Hepatocyte (in vitro differentiated cells): ENCODE measurements around the gene CCDC93. TPM values are rescaled to one million over a fixed set of nuclear protein-coding genes. Genes with fewer than 3 reads are reported as not detected.

Experiments used
- DNase-seq: peaks from one replicate; pipeline ENCODE4 v3.0.0-alpha.2; 2016; ENCODE audit warnings: low spot score
- H2AFZ ChIP-seq: fragments of 200-600 bp; sonication (generic); 2 replicates; pipeline ENCODE4 v1.6.0; 2016; ENCODE audit warnings: antibody characterized with exemption, mild to moderate bottlenecking
- H3K27ac ChIP-seq: fragments of 200-600 bp; sonication (generic); 2 replicates; pipeline ENCODE4 v1.5.1; 2016; ENCODE audit warnings: mild to moderate bottlenecking
- H3K27me3 ChIP-seq: fragments of 200-600 bp; sonication (generic); 2 replicates; pipeline ENCODE4 v1.6.1; 2016
- H3K36me3 ChIP-seq: fragments of 200-600 bp; sonication (generic); replicated peaks from 2 replicates; pipeline ENCODE4 v1.5.1; 2016; ENCODE audit warnings: low read depth; ENCODE audit not compliant: insufficient read depth
- H3K4me1 ChIP-seq: fragments of 200-600 bp; sonication (generic); 2 replicates; pipeline ENCODE4 v1.5.1; 2016; ENCODE audit warnings: mild to moderate bottlenecking, moderate library complexity; ENCODE audit not compliant: insufficient read depth
- H3K4me2 ChIP-seq: fragments of 200-600 bp; sonication (generic); 2 replicates; pipeline ENCODE4 v1.6.0; 2016
- H3K4me3 ChIP-seq: fragments of 200-600 bp; sonication (generic); 2 replicates; pipeline ENCODE4 v1.5.1; 2016; ENCODE audit warnings: mild to moderate bottlenecking
- H3K79me2 ChIP-seq: fragments of 200-600 bp; sonication (generic); 2 replicates; pipeline ENCODE4 v1.6.0; 2017; ENCODE audit warnings: mild to moderate bottlenecking
- H3K9me2 ChIP-seq: fragments of 200-600 bp; sonication (generic); replicated peaks from 2 replicates; pipeline ENCODE4 v1.6.0; 2017; ENCODE audit warnings: mild to moderate bottlenecking; ENCODE audit not compliant: insufficient read depth
- H3K9me3 ChIP-seq: fragments of 200-600 bp; sonication (generic); 2 replicates; pipeline ENCODE4 v1.5.1; 2016; ENCODE audit warnings: low read depth, mild to moderate bottlenecking
- H4K20me1 ChIP-seq: fragments of 200-600 bp; sonication (generic); 2 replicates; pipeline ENCODE4 v1.6.0; 2016; ENCODE audit warnings: mild to moderate bottlenecking; ENCODE audit not compliant: insufficient read depth, poor library complexity, severe bottlenecking
- EZH2 ChIP-seq: fragments of 200-600 bp; sonication (generic); IDR thresholded peaks from 2 replicates; pipeline ENCODE4 v1.6.1; 2016; ENCODE audit warnings: antibody characterized with exemption, mild to moderate bottlenecking, borderline replicate concordance
- EZH2phosphoT487 ChIP-seq: fragments of 200-600 bp; sonication (generic); IDR thresholded peaks from one replicate; pipeline ENCODE4 v1.6.1; 2018; ENCODE audit warnings: antibody characterized with exemption, mild to moderate bottlenecking, low read depth, moderate library complexity; ENCODE audit not compliant: unreplicated experiment, severe bottlenecking
- WGBS: methylation state at CpG from one replicate; pipeline ENCODE4 v1.1.6; 2016; ENCODE audit warnings: low lambda C conversion rate; ENCODE audit errors: missing lambda C conversion rate; 5-methylcytosine and 5-hydroxymethylcytosine counted together
- polyA plus RNA-seq: library from polyadenylated mRNA; unstranded; fragments of >200 nt; fragmentation: Nextera tagmentation; extraction: Ambion mirVana; gene quantifications from 2 replicates; pipeline ENCODE4 v1.2.1, GENCODE V29; 2016
- total RNA-seq: library from RNA; depleted of rRNA; stranded (reverse); fragments of >200 nt; gene quantifications from 2 replicates; pipeline ENCODE4 v1.2.3, GENCODE V29; 2014
- TF ChIP-seq, protein P1 (sequence below): fragments of 200-600 bp; sonication (generic); IDR thresholded peaks from 2 replicates; pipeline ENCODE4 v1.5.1; 2016; ENCODE audit warnings: antibody characterized with exemption, mild to moderate bottlenecking; ENCODE audit not compliant: poor library complexity

Gene CCDC93
- total and polyA plus RNA-seq, 2 experiments from 2014 or later = 13.2 to 37.4 TPM

DNA sequence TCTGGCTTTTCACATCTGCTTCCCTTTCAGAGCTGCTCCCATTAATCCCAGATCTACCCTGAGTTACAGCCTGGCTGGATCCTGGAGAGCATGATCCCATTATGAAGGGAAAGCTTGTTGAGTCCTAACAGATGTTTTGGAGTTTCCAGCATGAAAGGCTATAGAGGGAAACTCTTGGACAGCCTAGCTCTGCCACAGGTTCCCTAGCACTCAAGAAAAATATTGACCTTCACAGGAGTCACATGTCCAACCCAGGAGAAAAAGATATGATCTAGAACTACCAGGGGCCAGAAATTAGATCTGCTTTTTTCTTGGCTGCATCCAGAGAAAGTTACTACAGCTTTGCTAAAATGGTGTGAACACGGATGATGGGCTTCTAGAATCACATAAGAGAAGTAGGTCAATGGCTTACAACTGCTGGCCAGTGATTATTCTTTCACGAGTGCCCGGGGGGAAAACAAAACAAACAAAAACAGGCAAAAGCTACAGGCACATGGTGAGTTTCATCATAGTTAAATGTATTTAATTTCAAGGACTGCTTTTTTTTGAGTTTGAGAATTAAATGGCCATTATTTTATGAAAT lies 15.9 kb downstream of the CCDC93 start:
- Histone ChIP-seq H3K27me3 (no peaks in the 10 kb centered on the region), H3K4me2 (no peak overlapping the region), H3K9me3 (no peaks in the 10 kb centered on the region), H3K4me3 (no peak overlapping the region), H3K9me2 (no peaks in the 10 kb centered on the region), H3K27ac (no peak overlapping the region), H3K79me2 (no peaks in the 10 kb centered on the region), H3K36me3 (no peaks in the 10 kb centered on the region), H2AFZ (no peak overlapping the region), H3K4me1 (no peaks in the 10 kb centered on the region), H4K20me1 (no peaks in the 10 kb centered on the region)
- TF ChIP-seq EZH2 = no peak
- TF ChIP-seq EZH2phosphoT487 = no peak
- TF ChIP-seq, protein P1, sequence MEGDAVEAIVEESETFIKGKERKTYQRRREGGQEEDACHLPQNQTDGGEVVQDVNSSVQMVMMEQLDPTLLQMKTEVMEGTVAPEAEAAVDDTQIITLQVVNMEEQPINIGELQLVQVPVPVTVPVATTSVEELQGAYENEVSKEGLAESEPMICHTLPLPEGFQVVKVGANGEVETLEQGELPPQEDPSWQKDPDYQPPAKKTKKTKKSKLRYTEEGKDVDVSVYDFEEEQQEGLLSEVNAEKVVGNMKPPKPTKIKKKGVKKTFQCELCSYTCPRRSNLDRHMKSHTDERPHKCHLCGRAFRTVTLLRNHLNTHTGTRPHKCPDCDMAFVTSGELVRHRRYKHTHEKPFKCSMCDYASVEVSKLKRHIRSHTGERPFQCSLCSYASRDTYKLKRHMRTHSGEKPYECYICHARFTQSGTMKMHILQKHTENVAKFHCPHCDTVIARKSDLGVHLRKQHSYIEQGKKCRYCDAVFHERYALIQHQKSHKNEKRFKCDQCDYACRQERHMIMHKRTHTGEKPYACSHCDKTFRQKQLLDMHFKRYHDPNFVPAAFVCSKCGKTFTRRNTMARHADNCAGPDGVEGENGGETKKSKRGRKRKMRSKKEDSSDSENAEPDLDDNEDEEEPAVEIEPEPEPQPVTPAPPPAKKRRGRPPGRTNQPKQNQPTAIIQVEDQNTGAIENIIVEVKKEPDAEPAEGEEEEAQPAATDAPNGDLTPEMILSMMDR = no peak
- 92% methylated on average over 3 of the region's 3 CpGs for WGBS
- no peak for DNase-seq

DNA sequence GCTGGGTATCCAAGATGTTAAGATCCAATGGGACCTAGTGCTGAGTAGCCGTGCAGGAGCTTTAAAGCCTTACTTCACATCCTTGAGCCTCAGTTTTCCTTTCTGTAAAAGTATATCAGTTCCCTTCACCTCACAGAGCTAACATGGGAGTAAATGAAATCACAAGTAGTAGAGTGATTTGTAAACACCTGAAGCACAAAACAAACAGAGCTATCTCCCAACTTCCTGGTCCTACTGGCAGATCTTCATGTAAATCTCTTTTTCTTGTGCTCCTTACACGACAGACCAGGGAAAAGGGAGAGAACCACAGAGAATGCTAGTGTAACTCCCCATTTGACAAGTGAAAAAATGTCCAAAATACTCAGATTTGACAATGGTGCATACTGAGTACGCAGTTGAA lies 17.3 kb downstream of the CCDC93 start:
- Histone ChIP-seq H3K36me3 (no peaks in the 10 kb centered on the region), H3K9me2 (no peaks in the 10 kb centered on the region), H4K20me1 (no peaks in the 10 kb centered on the region), H3K27me3 (no peaks in the 10 kb centered on the region), H3K4me1 (no peaks in the 10 kb centered on the region), H3K27ac (no peak overlapping the region), H2AFZ (no peak overlapping the region), H3K79me2 (no peaks in the 10 kb centered on the region), H3K4me2 (no peak overlapping the region), H3K9me3 (no peaks in the 10 kb centered on the region), H3K4me3 (no peak overlapping the region)
- no peak for TF ChIP-seq EZH2phosphoT487
- no peak for TF ChIP-seq EZH2
- TF ChIP-seq, protein P1 = no peak
- 68% methylated on average over 3 of the region's 3 CpGs for WGBS
- DNase-seq = no peak

DNA sequence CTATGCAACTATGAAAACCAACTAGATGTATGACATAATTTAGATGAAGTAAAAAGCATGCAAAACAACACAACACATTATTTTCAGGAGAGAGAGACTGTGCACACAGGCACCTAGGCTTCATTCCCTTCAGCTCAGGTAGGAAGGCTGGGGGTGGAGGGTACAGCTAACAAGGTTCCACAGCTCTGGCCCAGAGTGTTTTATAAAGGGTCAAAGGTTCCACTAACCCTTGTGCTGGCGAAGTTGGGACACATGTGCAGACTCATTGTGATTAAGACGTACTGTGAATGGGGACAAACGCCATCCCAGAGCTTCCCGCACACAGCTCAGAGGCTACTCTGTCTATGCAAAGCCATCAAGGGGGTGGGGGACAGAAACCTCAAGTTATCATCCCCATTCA lies 19.1 kb downstream of the CCDC93 start:
- H2AFZ ChIP-seq = no peak overlapping the region
- H3K27ac ChIP-seq = no peak overlapping the region
- H3K27me3 ChIP-seq = no peaks in the 10 kb centered on the region
- no peak overlapping the region for H3K4me3 ChIP-seq
- no peaks in the 10 kb centered on the region for H3K4me1 ChIP-seq
- H3K9me2 ChIP-seq = no peaks in the 10 kb centered on the region
- H3K79me2 ChIP-seq = no peaks in the 10 kb centered on the region
- no peak for DNase-seq
- no peak for TF ChIP-seq EZH2
- TF ChIP-seq, protein P1 = no peak
- TF ChIP-seq EZH2phosphoT487 = no peak
- H3K36me3 ChIP-seq = no peaks in the 10 kb centered on the region
- no peaks in the 10 kb centered on the region for H4K20me1 ChIP-seq
- no peaks in the 10 kb centered on the region for H3K9me3 ChIP-seq
- no peak overlapping the region for H3K4me2 ChIP-seq
- WGBS = 66% methylated on average over 4 of the region's 4 CpGs
